IPS DF 6.9 (cell line): ENCODE measurements around the gene PWP2.

Experiments used
- DNase-seq: peaks from one replicate; pipeline ENCODE4 v3.0.0-alpha.2; 2013; ENCODE audit warnings: low read depth, low spot score
- H3K27ac ChIP-seq: one replicate; pipeline ENCODE4 v1.5.1; 2013; ENCODE audit warnings: low read length, control low read depth
- H3K27me3 ChIP-seq: 2 replicates; pipeline ENCODE4 v1.6.1; 2013; ENCODE audit warnings: mild to moderate bottlenecking, low read length; ENCODE audit not compliant: control insufficient read depth, insufficient read depth
- H3K36me3 ChIP-seq: 2 replicates; pipeline ENCODE4 v1.6.1; 2013; ENCODE audit warnings: low read length; ENCODE audit not compliant: control insufficient read depth, insufficient read depth
- H3K4me1 ChIP-seq: 2 replicates; pipeline ENCODE4 v1.6.1; 2013; ENCODE audit warnings: low read length; ENCODE audit not compliant: control insufficient read depth, insufficient read depth
- H3K4me3 ChIP-seq: 2 replicates; pipeline ENCODE4 v1.5.1; 2013; ENCODE audit warnings: mild to moderate bottlenecking, low read length
- H3K9me3 ChIP-seq: 2 replicates; pipeline ENCODE4 v1.6.1; 2013; ENCODE audit warnings: low read length, inconsistent platforms; ENCODE audit not compliant: control insufficient read depth, insufficient read depth
- WGBS: extraction: QIAGEN DNeasy Blood & Tissue Kit; methylation state at CpG from one replicate; pipeline ENCODE4 v1.1.7; 2013; ENCODE audit warnings: mixed read lengths, missing lambda C conversion rate; ENCODE audit not compliant: insufficient read length, insufficient coverage; 5-methylcytosine and 5-hydroxymethylcytosine counted together

PWP2 gene

DNA sequence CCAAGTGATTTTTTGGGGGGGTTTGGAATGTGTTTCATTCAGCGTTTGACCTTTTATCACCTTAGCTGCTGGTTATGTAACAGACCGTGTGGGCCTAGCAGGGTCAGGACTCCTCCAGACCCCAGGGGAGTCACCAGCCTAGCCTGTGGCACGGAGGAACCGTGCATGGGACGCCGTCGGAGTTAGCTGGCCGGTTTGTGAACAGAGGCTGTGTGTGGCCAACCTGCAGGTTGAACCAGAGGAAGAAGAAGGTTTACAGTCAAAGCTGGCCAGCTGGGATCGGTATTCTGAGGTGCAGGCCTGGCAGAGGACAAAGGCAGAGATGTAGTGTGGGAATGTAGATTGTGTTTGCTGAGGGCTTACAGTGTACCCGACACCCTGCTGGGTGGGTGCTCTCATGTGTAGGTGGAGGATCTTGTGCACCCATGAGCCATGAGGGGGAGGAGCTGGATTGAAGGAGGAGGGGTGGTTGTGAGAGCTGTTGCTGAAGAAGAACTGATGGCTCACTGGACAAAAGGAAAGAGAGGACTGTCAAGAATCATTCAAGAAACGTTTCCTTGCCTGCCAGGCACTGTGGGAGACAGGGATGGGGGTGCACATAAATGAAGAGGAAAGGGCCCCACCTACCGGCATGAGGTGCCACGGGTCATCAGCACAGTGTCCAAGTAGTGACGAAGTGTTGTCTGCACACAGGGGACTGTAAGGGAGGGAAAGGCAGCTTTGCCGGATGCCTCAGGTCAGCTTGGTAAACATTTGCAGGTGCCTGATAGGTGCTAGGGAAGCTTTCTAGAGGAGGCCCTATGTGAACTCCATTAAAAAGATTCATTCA lies 40.0 kb upstream of the PWP2 start:
- DNase-seq, result no peak
- Histone ChIP-seq H3K27me3 (no peaks in the 10 kb centered on the region), H3K27ac (no peak overlapping the region), H3K4me1 (no peaks in the 10 kb centered on the region), H3K36me3 (peaks cover 8% of the 10 kb centered on the region), H3K9me3 (no peaks in the 10 kb centered on the region), H3K4me3 (no peak overlapping the region)
- WGBS, result no CpG with 5 or more reads among the region's 15 CpGs

GRCh38 chr21:44070391-44070790 lies 36.8 kb upstream of the PWP2 start:
- H3K9me3 ChIP-seq, result no peaks in the 10 kb centered on the region
- no peak for DNase-seq
- H3K27ac ChIP-seq, result no peak overlapping the region
- no peaks in the 10 kb centered on the region for H3K27me3 ChIP-seq
- no CpG with 5 or more reads among the region's 7 CpGs for WGBS
- no peak overlapping the region for H3K4me3 ChIP-seq
- no peaks in the 10 kb centered on the region for H3K4me1 ChIP-seq
- H3K36me3 ChIP-seq, result peaks cover 8% of the 10 kb centered on the region

- no peaks in the 10 kb centered on the region for H3K27me3 ChIP-seq
- no CpG with 5 or more reads among the region's 15 CpGs for WGBS
- peaks cover 8% of the 10 kb centered on the region for H3K36me3 ChIP-seq
- no peak overlapping the region for H3K4me3 ChIP-seq
- no peaks in the 10 kb centered on the region for H3K9me3 ChIP-seq
- no peak for DNase-seq
- H3K27ac ChIP-seq, result no peak overlapping the region
- H3K4me1 ChIP-seq, result no peaks in the 10 kb centered on the region
Measured at GRCh38 chr21:44071359-44072104, 35.7 kb upstream of the PWP2 start.

- Histone ChIP-seq H3K9me3 (no peaks in the 10 kb centered on the region), H3K27ac (no peak overlapping the region), H3K36me3 (peaks cover 8% of the 10 kb centered on the region), H3K4me3 (no peak overlapping the region), H3K4me1 (no peaks in the 10 kb centered on the region), H3K27me3 (no peaks in the 10 kb centered on the region)
- no peak for DNase-seq
- no CpG with 5 or more reads among the region's 15 CpGs for WGBS
Measured at GRCh38 chr21:44072111-44072510, 35.1 kb upstream of the PWP2 start.

DNA sequence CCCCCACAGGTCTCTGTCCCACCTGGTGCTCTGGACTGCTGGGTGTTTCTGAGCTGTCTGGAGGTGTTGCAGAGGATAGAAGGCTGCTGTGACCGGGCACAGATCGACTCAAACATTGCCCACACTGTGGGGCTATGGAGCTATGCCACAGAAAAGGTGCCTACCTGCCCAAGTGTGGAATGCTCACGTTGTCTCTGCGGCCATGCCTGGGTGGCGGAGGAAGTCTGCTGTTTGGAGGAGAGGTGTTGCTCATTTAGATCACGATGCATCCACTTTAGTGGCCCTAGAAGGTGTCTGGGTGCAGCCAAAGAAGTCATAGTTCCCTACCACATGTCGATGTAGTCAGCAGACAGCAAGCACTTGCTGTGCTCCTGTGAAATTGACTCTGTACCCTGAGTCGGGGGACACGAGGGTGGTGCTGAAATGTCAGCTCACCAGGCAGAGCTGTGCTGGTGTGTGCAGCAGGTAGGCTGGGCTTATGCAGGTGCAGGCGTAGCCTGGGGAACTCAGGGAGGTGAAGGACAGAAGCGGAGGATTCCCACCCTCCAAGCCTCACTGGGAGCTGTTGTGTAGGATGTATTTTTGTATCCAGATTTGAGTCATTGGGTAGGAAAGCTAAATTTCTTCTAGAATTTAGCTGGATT lies 32.8 kb upstream of the PWP2 start:
- H3K27me3 ChIP-seq, result no peaks in the 10 kb centered on the region
- peaks cover 7% of the 10 kb centered on the region for H3K36me3 ChIP-seq
- H3K27ac ChIP-seq, result no peak overlapping the region
- no peak overlapping the region for H3K4me3 ChIP-seq
- no peaks in the 10 kb centered on the region for H3K9me3 ChIP-seq
- no peaks in the 10 kb centered on the region for H3K4me1 ChIP-seq
- no peak for DNase-seq
- no CpG with 5 or more reads among the region's 11 CpGs for WGBS

GRCh38 chr21:44076316-44076715 lies 30.9 kb upstream of the PWP2 start:
- H3K36me3 ChIP-seq, result peaks cover 8% of the 10 kb centered on the region
- DNase-seq, result no peak
- no peaks in the 10 kb centered on the region for H3K4me1 ChIP-seq
- H3K4me3 ChIP-seq, result no peak overlapping the region
- no peaks in the 10 kb centered on the region for H3K9me3 ChIP-seq
- H3K27ac ChIP-seq, result no peak overlapping the region
- no peaks in the 10 kb centered on the region for H3K27me3 ChIP-seq
- 100% methylated on average over 1 of the region's 5 CpGs for WGBS

GRCh38 chr21:44078411-44078981 lies 28.7 kb upstream of the PWP2 start:
- no peaks in the 10 kb centered on the region for H3K27me3 ChIP-seq
- no peak overlapping the region for H3K4me3 ChIP-seq
- H3K36me3 ChIP-seq, result peaks cover 16% of the 10 kb centered on the region
- H3K27ac ChIP-seq, result no peak overlapping the region
- no CpG with 5 or more reads among the region's 5 CpGs for WGBS
- no peak for DNase-seq
- no peaks in the 10 kb centered on the region for H3K9me3 ChIP-seq
- H3K4me1 ChIP-seq, result no peaks in the 10 kb centered on the region

GRCh38 chr21:44079446-44079845 lies 27.8 kb upstream of the PWP2 start:
- no CpG with 5 or more reads among the region's 3 CpGs for WGBS
- Histone ChIP-seq H3K27ac (no peak overlapping the region), H3K9me3 (no peaks in the 10 kb centered on the region), H3K27me3 (no peaks in the 10 kb centered on the region), H3K4me3 (no peak overlapping the region), H3K36me3 (peaks cover 16% of the 10 kb centered on the region), H3K4me1 (no peaks in the 10 kb centered on the region)
- DNase-seq, result no peak

DNA sequence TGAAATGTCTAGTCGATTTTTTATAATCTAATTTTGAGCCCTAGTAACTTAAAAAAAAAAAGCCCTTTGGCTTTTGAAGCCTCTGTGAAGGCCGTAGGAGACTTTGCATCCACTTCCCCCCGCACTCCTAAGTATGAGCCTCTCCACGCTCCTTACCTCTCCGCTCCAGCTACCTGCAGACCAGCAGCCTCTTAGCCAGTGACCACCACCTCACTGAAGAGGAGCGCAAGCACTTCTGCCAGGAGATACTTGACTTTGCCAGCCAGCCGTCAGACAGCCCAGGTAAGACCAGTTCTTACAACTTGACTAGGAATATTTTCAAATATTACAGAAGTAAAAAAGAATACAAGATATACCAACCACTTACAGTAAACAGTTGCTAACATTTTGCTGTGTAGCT lies 27.4 kb upstream of the PWP2 start:
- Histone ChIP-seq H3K4me3 (no peak overlapping the region), H3K27ac (no peak overlapping the region), H3K36me3 (peaks cover 16% of the 10 kb centered on the region), H3K9me3 (no peaks in the 10 kb centered on the region), H3K4me1 (no peaks in the 10 kb centered on the region), H3K27me3 (no peaks in the 10 kb centered on the region)
- no peak for DNase-seq
- no CpG with 5 or more reads among the region's 7 CpGs for WGBS

DNA sequence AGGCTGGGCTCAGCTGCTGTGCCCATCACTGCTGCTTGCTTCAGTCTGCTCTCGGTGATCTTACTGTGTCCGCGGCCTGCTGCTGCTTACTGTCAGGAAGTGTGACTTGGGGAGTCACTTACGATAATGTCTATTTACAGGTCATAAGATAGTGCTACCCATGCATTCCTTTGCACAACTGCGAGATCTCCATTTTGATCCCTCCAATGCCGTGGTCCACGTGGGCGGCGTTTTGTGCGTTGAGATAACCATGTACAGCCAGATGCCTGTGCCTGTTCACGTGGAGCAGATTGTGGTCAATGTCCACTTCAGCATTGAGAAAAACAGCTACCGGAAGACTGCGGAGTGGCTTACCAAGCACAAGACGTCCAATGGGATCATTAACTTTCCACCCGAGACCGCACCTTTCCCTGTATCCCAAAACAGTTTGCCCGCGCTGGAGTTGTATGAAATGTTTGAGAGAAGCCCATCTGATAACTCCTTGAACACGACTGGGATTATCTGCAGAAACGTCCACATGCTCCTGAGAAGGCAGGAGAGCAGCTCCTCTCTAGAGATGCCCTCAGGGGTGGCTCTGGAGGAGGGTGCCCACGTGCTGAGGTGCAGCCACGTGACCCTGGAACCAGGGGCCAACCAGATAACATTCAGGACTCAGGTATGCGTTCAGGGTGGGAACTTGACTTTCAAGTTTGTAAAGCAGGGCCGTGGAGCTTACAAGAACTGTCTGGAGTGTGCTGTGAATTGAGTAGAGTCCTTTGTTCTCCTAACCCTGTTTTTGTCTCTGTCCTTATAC lies 24.4 kb upstream of the PWP2 start:
- no peak for DNase-seq
- no CpG with 5 or more reads among the region's 24 CpGs for WGBS
- no peaks in the 10 kb centered on the region; the same call in 1 of the 2 replicates for H3K4me1 ChIP-seq
- H3K9me3 ChIP-seq, result no peaks in the 10 kb centered on the region
- H3K36me3 ChIP-seq, result peaks cover 29% of the 10 kb centered on the region
- H3K4me3 ChIP-seq, result no peak overlapping the region
- no peaks in the 10 kb centered on the region for H3K27me3 ChIP-seq
- H3K27ac ChIP-seq, result no peak overlapping the region
